Liver (tissue), 9 donors: ENCODE measurements around the gene PALLD. TPM values are rescaled to one million over a fixed set of nuclear protein-coding genes. Genes with fewer than 3 reads are reported as not detected.

ENCODE experiments used
- DNase-seq: peaks from one replicate; pipeline ENCODE4 v3.0.0-alpha.2; 2017; ENCODE audit warnings: low spot score
- H3K27ac ChIP-seq, 2 donors: one replicate each; pipeline ENCODE4 v1.7.0; 2013; ENCODE audit warnings: inconsistent platforms in 2 of 2, low read length in 2 of 2, control low read depth in 1 of 2, low read depth in 1 of 2, mild to moderate bottlenecking in 1 of 2
- H3K27me3 ChIP-seq, 4 donors: one replicate each; pipeline versions ENCODE4 v1.6.1 to v1.7.0; 2013; ENCODE audit warnings: low read length in 3 of 4, inconsistent platforms in 1 of 4, mild to moderate bottlenecking in 1 of 4, moderate library complexity in 1 of 4; ENCODE audit not compliant: control insufficient read depth in 4 of 4, insufficient read depth in 4 of 4
- H3K36me3 ChIP-seq, 4 donors: one replicate each; pipeline versions ENCODE4 v1.6.1 to v1.7.0; 2013; ENCODE audit warnings: low read length in 3 of 4, mild to moderate bottlenecking in 3 of 4, low read depth in 1 of 4, moderate library complexity in 1 of 4; ENCODE audit not compliant: control insufficient read depth in 4 of 4, insufficient read depth in 3 of 4
- H3K4me1 ChIP-seq, 4 donors: one replicate each; pipeline versions ENCODE4 v1.6.1 to v1.7.0; 2013; ENCODE audit warnings: low read length in 3 of 4, mild to moderate bottlenecking in 3 of 4, moderate library complexity in 1 of 4; ENCODE audit not compliant: control insufficient read depth in 4 of 4, insufficient read depth in 4 of 4
- H3K4me3 ChIP-seq, 3 donors: one replicate each; pipeline versions ENCODE4 v1.6.1 to v1.7.0; 2013; ENCODE audit warnings: low read length in 3 of 3, control low read depth in 1 of 3, low read depth in 1 of 3, mild to moderate bottlenecking in 1 of 3
- H3K9ac ChIP-seq, 2 donors: one replicate each; pipeline ENCODE4 v1.7.0; 2013; ENCODE audit warnings: low read length in 2 of 2, mild to moderate bottlenecking in 2 of 2, moderate library complexity in 2 of 2, control low read depth in 1 of 2, low read depth in 1 of 2
- H3K9me3 ChIP-seq, 4 donors: one replicate each; pipeline versions ENCODE4 v1.6.1 to v1.7.0; 2013; ENCODE audit warnings: low read length in 3 of 4; ENCODE audit not compliant: control insufficient read depth in 4 of 4
- CTCF ChIP-seq: fragments of 150-350 bp; IDR thresholded peaks from 2 replicates; pipeline ENCODE4 v1.5.1; 2017; ENCODE audit warnings: improper control_type of control experiment, low read depth, low read length; ENCODE audit not compliant: missing input control
- FOXA1 ChIP-seq: IDR thresholded peaks from 2 replicates; pipeline ENCODE4 v1.6.1; 2016; ENCODE audit warnings: antibody characterized with exemption
- FOXA2 ChIP-seq: IDR thresholded peaks from 2 replicates; pipeline ENCODE4 v1.6.1; 2016; ENCODE audit warnings: antibody characterized with exemption
- HNF4A ChIP-seq, 2 donors: conservative IDR thresholded peaks; 2 replicates each; pipeline ENCODE4 v1.6.1; 2016; ENCODE audit warnings: antibody characterized with exemption in 2 of 2, mild to moderate bottlenecking in 2 of 2
- JUND ChIP-seq, 2 donors: IDR thresholded peaks; 2 replicates each; pipeline ENCODE4 v1.6.1; 2016; ENCODE audit warnings: antibody characterized with exemption in 2 of 2
- NR2F2 ChIP-seq: IDR thresholded peaks from 2 replicates; pipeline ENCODE4 v1.6.1; 2016; ENCODE audit warnings: antibody characterized with exemption
- RXRA ChIP-seq, 2 donors: IDR thresholded peaks; 2 replicates each; pipeline ENCODE4 v1.6.1; 2017 to 2018; ENCODE audit warnings: antibody characterized with exemption in 2 of 2, mild to moderate bottlenecking in 1 of 2
- TAF1 ChIP-seq: conservative IDR thresholded peaks from 2 replicates; pipeline ENCODE4 v1.6.1; 2016; ENCODE audit warnings: antibody characterized with exemption, mild to moderate bottlenecking
- YY1 ChIP-seq: IDR thresholded peaks from 2 replicates; pipeline ENCODE4 v1.6.1; 2016; ENCODE audit warnings: antibody characterized with exemption, mild to moderate bottlenecking
- WGBS: extraction: QIAGEN DNeasy Blood & Tissue Kit; methylation state at CpG from one replicate; pipeline ENCODE4 v1.1.7; 2013; 5-methylcytosine and 5-hydroxymethylcytosine counted together
- polyA plus RNA-seq, 2 donors: library from polyadenylated mRNA; stranded (reverse) in 1 of 2; unstranded in 1 of 2; fragments of 200-250 nt in 1 of 2; fragments of >200 nt in 1 of 2; fragmentation: Nextera tagmentation in 1 of 2; extraction: Ambion mirVana in 1 of 2; gene quantifications; one replicate each; pipeline versions ENCODE4 v1.2.1 to v1.2.3, GENCODE V29; 2013 to 2015
- total RNA-seq, 2 donors: library from RNA; depleted of rRNA; stranded (reverse); fragments of >200 nt; gene quantifications; one replicate each; pipeline ENCODE4 v1.2.3, GENCODE V29; 2014
- TF ChIP-seq, protein P1 (sequence below): IDR thresholded peaks from 2 replicates; pipeline ENCODE4 v1.6.1; 2016; ENCODE audit warnings: antibody characterized with exemption
- TF ChIP-seq, protein P2 (sequence below): IDR thresholded peaks from 2 replicates; pipeline ENCODE4 v1.6.1; 2016; ENCODE audit warnings: antibody characterized with exemption
- TF ChIP-seq, protein P3 (sequence below): IDR thresholded peaks from 2 replicates; pipeline ENCODE4 v1.6.1; 2016; ENCODE audit warnings: antibody characterized with exemption, mild to moderate bottlenecking
- donor health status: healthy.
- donor health status: healthy.
- donor health status: healthy.
- donor health status: healthy.
- donor health status: healthy.

The PALLD gene
- total and polyA plus RNA-seq, 4 donors: 9.0 to 26.3 (median 14.7) TPM

DNA sequence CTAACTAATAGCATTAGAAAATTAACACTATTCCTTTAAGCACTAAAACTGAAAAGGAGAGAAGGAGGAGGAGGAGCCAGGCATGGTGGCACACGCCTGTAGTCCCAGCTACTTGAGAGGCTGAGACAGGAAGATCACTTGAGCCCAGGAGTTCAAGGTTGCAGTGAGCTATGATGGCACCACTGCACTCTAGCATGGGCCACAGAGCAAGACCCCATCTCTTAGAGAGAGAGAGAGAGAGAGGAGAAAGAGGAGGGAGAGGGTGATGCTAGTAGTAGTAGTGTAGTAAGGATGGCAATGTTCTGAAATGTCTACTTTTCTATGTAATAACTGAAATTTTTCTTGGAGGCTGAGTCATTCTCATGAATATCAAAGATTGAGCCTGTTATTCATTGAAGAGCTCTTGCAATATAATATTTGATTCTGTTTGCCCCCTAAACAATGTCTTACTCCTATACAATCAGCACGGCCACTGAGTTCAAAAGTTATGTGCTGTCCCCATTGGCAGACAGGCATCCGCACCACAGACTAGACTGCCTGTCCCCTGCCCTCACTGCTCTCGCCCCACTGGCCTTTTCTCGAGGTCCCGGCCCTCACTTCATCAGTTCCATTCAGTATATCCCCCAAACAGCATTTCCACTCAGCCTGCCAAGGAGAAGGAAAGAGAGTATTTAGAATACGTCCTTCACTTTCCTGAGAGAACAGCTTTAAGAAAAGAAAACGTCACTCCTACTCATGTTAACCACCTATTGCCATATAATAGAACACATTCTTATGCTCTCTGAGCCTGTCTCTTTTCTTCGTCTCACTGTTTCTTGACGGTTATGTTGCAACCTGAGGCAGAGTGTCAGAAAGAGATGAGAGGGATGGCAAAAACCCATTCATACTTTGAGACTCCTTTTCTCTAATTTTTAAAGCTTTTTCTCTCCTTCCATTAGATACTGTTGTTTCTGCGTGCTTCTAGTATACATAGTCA is 238.1 kb downstream of the PALLD start (continued):
- TF ChIP-seq NR2F2 (no peak), FOXA1 (no peak), RXRA (IDR thresholded peaks at IDR 0.05) (no peak), YY1 (no peak)
- TF ChIP-seq, protein P1, sequence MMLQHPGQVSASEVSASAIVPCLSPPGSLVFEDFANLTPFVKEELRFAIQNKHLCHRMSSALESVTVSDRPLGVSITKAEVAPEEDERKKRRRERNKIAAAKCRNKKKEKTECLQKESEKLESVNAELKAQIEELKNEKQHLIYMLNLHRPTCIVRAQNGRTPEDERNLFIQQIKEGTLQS: no peak

- no peak for DNase-seq
- H3K36me3 ChIP-seq: no peaks in the 10 kb centered on the region
- no peak overlapping the region for H3K4me3 ChIP-seq
- H3K27ac ChIP-seq: no peak overlapping the region
- TF ChIP-seq TAF1 (no peak), CTCF (no peak), JUND (IDR thresholded peaks at IDR 0.05) (no peak), HNF4A (conservative IDR thresholded peaks at IDR 0.05) (no peak), FOXA2 (no peak)
- TF ChIP-seq, protein P2, sequence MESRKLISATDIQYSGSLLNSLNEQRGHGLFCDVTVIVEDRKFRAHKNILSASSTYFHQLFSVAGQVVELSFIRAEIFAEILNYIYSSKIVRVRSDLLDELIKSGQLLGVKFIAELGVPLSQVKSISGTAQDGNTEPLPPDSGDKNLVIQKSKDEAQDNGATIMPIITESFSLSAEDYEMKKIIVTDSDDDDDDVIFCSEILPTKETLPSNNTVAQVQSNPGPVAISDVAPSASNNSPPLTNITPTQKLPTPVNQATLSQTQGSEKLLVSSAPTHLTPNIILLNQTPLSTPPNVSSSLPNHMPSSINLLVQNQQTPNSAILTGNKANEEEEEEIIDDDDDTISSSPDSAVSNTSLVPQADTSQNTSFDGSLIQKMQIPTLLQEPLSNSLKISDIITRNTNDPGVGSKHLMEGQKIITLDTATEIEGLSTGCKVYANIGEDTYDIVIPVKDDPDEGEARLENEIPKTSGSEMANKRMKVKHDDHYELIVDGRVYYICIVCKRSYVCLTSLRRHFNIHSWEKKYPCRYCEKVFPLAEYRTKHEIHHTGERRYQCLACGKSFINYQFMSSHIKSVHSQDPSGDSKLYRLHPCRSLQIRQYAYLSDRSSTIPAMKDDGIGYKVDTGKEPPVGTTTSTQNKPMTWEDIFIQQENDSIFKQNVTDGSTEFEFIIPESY: no peak
- TF ChIP-seq, protein P3, sequence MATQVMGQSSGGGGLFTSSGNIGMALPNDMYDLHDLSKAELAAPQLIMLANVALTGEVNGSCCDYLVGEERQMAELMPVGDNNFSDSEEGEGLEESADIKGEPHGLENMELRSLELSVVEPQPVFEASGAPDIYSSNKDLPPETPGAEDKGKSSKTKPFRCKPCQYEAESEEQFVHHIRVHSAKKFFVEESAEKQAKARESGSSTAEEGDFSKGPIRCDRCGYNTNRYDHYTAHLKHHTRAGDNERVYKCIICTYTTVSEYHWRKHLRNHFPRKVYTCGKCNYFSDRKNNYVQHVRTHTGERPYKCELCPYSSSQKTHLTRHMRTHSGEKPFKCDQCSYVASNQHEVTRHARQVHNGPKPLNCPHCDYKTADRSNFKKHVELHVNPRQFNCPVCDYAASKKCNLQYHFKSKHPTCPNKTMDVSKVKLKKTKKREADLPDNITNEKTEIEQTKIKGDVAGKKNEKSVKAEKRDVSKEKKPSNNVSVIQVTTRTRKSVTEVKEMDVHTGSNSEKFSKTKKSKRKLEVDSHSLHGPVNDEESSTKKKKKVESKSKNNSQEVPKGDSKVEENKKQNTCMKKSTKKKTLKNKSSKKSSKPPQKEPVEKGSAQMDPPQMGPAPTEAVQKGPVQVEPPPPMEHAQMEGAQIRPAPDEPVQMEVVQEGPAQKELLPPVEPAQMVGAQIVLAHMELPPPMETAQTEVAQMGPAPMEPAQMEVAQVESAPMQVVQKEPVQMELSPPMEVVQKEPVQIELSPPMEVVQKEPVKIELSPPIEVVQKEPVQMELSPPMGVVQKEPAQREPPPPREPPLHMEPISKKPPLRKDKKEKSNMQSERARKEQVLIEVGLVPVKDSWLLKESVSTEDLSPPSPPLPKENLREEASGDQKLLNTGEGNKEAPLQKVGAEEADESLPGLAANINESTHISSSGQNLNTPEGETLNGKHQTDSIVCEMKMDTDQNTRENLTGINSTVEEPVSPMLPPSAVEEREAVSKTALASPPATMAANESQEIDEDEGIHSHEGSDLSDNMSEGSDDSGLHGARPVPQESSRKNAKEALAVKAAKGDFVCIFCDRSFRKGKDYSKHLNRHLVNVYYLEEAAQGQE: no peak
- H3K27me3 ChIP-seq: no peaks in the 10 kb centered on the region
- no peaks in the 10 kb centered on the region for H3K9me3 ChIP-seq
- no peaks in the 10 kb centered on the region for H3K4me1 ChIP-seq
- H3K9ac ChIP-seq: no peak overlapping the region
- 86% methylated on average over 3 of the region's 3 CpGs for WGBS
Observed at GRCh38 chr4:168735735-168736134, 238.9 kb downstream of the PALLD start.
